Endothelial cell of hepatic sinusoid (primary cell): Measurements from ENCODE around the gene GXYLT1.
"Not testable (repeated sequence)": the region's sequence is repeated elsewhere in the genome, so short reads cannot be mapped to it uniquely, and the experiment has no call there.

Experiments used
- in situ Hi-C: cut with HindIII; loops from 2 replicates; pipeline ENCODE4 v1.10.0; 2017; ENCODE audit warnings: low sequenced_read_pairs

The GXYLT1 gene

DNA sequence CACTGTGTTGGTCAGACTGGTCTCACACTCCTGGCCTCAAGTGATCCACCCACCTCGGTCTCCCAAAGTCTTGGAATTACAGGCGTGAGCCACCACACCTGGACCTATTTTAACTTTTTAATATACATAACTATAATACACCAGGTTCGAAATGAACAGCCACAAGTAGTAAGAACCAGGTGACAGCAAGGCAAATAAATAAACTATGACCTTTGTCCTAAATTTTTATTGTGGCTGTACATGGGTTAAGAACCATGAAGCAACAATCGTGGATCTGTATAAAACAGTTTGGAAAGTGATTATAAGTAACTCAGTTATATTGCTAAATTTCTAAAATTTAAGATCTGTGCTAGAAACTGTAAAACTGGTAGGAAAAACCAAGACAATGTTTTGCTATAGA, 41.5 kb downstream of the GXYLT1 start:
- in situ Hi-C loops: no loop called here

DNA sequence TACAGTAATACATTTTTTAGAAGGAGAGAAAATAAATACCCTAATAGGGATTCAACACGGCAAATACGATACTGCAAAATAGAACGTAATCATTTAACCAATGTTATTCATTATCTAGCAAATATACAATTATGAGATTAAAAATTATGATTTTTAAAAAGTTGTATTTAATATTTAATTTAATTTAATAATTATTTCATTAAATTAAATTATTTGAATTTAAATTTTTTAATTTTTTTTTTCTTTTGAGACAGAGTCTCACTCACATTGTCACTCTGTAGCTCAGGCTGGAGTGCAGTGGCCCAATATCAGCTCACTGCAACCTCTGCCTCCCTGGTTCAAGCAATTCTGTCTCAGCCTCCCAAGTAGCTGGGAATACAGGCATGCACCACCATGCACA, 42.0 kb downstream of the GXYLT1 start:
- in situ Hi-C loops: no loop called here

GRCh38 chr12:42099433-42099832, 45.2 kb downstream of the GXYLT1 start:
- in situ Hi-C loops: no loop called here

DNA sequence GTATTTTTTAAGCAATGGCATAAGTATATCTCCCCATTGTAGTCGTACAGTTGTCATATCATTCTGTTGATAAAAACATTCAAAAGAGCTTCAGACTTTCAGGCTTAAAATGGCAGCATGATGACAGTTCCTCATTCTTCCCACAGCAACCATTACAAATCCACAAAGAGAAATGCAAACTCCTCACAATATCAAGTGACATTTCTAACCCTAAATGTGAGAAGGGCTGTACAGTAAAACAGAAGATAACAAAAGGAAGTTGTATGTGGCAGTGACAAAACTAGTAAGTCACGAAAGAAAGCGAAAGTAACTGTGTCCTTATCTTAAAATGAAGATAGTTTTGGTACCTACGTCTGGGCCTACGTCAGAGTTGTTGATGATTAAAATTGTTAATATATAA, 46.7 kb downstream of the GXYLT1 start:
- in situ Hi-C loops: no loop called here

DNA sequence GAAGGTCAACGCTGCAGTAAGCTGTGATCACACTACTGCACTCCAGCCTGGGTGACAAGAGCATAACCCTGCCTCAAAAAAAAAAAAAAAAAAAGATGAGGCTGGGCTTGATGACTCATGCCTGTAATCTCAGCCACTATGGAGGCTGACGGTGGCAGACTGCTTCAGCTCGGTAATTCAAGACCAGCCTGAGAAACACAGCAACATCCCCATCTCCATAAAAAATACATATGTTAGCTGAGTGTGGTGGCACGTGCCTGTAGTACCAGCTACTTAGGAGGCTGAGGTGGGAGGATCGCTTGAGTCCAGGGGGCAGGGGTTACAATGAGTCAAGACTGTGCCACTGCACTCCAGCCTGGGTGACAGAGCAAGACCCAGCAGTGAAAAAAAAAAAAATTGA, 50.4 kb downstream of the GXYLT1 start:
- in situ Hi-C loops: no loop called here

DNA sequence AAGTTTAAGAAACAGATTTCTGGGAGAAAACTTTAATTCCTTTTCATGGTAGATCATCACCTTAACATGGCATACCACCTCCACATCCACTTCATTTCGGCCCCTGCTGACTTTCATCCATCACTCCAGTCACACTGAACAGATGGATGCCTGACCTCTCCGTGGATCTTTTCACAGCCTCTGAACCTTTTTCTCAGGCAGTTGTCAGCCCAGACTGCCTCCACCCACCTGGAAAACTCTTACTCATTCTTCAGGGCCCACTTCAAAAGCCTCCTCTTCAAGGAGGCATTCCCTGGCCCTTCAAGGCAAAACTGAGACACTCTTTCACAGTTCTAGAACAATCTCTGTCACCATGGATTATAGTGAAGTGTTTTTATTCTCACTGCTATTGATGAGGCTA, 52.9 kb downstream of the GXYLT1 start:
- in situ Hi-C loops: no loop called here

- in situ Hi-C loops: no loop called here
Observed at GRCh38 chr12:42090899-42091298, 53.8 kb downstream of the GXYLT1 start.

DNA sequence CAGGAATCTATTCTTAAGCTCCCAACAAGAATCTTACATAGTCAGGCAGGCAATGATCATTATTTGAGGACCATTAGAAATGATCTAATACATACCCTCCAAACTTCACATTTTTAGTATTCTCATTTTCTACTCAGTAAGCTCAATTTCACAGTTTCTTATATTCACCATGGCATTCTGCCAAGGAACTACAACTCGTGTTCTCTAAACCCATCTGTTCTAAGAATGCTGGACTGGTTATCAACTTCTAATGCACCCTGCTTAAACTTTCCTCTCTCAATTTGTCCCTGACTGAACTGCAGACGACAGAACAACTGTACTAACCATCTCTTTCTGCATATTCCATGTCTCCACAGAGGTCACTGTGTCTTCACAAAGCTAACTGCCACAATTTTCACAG, 58.6 kb downstream of the GXYLT1 start:
- in situ Hi-C loops: no loop called here

GRCh38 chr12:42085594-42085993, 59.1 kb downstream of the GXYLT1 start:
- in situ Hi-C loops: no loop called here

GRCh38 chr12:42084522-42084921, 60.2 kb downstream of the GXYLT1 start:
- in situ Hi-C loops: no loop called here

GRCh38 chr12:42076976-42077375, 67.7 kb downstream of the GXYLT1 start:
- in situ Hi-C loops: no loop called here

GRCh38 chr12:42070036-42070435, 74.6 kb downstream of the GXYLT1 start:
- in situ Hi-C loops: no loop called here

DNA sequence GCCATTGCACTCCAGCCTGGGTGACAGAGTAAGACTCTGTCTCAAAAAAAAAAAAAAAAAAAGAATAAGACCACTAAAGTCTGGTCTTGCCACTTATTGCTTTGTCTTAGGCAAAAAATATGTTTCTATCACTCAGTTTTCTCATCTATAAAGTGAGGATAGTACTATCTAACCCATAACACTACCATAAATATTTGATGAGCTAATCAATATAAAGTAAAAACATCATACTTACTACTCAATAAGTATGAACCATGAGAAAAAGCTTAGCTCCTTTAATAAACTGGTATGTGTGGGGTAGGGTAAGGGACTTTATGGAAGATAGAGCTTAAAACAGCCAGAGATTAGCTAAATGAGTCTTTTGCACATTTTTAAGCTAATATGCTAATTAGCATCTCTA, 85.5 kb downstream of the GXYLT1 start:
- in situ Hi-C loops: no loop called here

DNA sequence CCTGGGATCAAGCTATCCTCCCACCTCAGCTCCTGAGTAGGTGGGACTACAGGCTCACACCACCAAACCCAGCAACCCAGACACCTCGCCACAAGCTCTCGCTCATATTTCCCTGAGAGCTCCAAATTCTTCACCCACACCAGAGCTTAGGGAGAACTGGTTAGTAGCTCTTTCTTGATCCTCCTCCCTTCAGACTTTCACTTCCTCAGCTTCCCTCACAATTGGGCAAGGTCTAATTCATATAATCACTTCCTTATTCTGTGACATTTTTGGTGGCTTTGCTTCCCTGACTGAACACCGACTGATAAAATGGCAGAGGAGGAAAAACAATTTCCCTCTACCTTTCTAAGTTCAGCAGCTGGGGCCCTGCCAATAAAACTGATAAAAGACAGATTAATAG, 88.5 kb downstream of the GXYLT1 start:
- in situ Hi-C loops: no loop called here

DNA sequence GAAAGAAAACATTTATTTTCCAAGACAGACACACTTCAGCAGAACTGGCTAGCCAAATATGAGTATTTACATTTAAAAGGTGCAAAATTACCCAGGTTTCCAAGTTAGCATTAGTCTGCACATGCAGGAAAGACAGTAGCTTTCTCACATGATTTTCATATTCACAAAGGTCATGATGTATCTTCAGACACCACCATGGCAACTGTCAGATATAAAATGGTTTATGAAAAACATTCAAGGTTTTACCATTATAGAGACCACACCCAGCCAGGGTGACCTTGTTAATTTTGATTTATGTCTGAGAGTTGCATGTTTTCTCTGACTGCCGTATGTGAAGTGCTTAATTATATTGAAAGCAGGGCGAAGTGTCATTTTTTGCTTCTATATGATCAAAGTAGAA, 91.2 kb downstream of the GXYLT1 start:
- in situ Hi-C loops: no loop called here

DNA sequence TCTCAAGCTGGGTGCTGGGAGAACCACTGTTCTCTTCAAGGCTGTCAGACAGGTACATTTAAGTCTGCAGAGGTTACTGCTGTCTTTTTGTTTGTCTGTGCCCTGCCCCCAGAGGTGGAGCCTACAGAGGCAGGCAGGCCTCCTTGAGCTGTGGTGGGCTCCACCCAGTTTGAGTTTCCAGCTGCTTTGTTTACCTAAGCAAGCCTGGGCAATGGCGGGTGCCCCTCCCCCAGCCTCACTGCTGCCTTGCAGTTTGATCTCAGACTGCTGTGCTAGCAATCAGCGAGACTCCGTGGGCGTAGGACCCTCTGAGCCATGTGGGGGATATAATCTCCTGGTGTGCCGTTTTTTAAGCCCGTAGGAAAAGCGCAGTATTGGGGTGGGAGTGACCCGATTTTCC, 95.7 kb downstream of the GXYLT1 start:
- in situ Hi-C loops: not testable (repeated sequence)

DNA sequence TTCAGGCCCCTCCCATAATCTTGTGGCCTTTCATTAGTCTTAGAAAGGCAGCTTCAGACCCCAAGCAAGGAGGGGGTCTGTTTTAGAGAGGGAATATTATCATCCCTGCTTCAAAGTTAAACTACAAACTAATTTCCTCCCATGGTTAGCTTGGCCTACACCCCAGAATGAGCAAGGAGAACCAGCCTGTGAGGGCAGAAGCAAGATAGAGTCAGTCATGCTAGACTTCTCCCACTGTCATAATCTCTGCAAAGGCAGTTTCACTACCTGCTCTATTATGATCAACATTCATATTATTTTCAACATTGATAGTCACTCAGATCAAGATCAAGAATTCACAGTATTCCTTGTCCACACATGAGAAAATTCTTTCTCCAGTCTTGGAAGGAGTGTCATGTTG, 105.1 kb downstream of the GXYLT1 start:
- in situ Hi-C loops: no loop called here

- in situ Hi-C loops: no loop called here
Observed at GRCh38 chr12:42039176-42039575, 105.5 kb downstream of the GXYLT1 start.

- in situ Hi-C loops: no loop called here
Observed at GRCh38 chr12:42031847-42032564, 112.7 kb downstream of the GXYLT1 start.
